Cortex of kidney (tissue), 1 donor: ENCODE results near the gene SPATC1L.

ENCODE experiments used
- DNase-seq: peaks from one replicate; lab custom pipeline; 2025; lab: John Stamatoyannopoulos, UW

Gene SPATC1L

DNA sequence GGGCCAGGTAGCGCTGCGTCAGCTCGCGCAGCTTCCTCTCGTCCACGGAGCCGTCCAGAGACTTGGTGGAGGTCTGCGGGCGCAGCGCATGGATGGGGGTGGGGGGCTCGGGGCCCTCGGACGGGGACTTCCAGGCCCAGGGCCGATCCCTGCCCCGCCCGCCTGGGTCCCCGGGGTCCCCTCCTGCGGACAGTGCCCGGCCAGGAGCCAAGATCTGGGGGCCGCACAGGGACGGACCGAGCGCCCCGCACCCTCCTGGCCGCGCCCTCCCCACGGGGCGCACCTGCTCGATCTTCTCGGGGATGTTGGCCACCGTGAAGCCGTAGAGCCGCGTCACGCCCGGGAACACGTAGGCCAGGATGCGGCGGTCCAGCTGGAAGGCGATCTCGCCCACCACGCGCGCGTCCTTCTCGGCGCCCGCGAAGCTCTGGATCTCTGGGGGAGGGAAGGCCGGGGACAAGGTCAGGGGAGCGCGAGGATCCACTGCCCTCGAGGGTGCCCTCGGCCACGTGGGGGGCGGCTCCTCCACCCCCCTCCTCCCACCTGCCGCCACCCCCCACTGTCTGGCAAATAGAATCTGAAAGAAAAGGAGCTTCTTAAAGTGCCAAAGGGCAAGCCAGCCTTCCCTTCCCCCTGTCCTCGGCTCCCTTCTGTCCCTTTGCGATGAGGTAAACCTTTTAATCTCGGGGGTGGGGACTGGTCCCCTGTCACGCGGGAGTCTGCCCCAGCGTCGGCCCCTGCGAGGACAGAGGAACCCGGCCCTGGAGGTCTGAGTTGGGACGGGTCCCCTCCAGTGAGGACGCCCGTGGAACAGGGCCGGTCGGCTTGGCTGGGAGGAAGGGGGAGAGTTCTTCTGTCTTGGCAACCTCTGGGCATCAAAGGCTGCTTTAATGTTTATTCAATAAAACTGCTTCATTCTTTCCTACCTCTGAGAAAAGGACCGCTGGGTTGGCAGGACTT lies 22.3 kb downstream of the SPATC1L start:
- DNase-seq, result no peak

DNA sequence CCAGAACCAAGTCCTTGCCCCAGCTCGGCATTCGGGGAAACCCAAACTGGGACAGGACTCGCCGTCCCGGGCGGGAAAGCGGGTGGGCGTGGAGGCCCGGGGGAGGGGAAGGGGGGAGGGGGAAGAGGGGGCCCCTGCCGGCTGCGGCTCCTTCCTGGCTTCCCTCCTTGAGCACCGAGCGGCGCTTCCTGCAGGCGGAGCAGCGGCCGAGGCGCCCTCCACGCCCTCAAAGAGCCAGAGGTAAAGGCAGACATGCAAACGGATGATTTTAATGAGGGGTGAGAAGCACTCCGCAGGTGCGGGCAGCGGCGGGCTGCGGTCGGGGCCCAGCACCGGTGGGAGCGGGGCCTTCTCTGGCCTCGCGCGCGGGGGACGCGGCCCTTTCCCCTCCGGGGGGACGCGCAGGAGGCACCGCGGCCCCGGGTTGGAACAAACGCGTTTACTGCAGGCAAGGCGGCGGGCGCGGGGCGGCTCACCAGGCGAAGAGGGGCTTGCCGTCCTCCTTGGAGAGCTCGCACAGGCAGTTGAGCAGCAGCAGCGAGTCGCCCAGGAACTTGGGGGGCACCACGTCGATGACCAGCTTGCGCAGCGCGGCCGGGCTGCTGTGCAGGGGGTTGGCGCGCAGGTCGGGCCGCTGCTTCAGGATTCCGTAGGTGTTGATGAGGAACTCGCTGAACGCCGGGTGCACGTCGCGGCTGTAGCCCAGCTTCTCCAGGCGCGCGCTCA lies 23.2 kb downstream of the SPATC1L start:
- DNase-seq, result no peak

DNA sequence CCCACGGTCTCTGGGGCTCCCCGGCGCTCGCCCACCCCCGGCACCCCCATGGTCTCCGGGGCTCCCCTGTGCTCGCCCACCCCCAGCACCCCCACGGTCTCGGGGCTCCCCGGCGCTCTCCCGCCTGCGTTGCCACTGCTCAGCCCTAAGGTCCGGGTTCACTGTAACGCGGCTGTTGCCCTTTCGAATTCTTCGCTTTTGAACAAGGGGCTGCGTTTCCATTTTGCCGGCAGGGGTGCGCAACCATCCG lies 23.7 kb downstream of the SPATC1L start:
- DNase-seq, result no peak

DNA sequence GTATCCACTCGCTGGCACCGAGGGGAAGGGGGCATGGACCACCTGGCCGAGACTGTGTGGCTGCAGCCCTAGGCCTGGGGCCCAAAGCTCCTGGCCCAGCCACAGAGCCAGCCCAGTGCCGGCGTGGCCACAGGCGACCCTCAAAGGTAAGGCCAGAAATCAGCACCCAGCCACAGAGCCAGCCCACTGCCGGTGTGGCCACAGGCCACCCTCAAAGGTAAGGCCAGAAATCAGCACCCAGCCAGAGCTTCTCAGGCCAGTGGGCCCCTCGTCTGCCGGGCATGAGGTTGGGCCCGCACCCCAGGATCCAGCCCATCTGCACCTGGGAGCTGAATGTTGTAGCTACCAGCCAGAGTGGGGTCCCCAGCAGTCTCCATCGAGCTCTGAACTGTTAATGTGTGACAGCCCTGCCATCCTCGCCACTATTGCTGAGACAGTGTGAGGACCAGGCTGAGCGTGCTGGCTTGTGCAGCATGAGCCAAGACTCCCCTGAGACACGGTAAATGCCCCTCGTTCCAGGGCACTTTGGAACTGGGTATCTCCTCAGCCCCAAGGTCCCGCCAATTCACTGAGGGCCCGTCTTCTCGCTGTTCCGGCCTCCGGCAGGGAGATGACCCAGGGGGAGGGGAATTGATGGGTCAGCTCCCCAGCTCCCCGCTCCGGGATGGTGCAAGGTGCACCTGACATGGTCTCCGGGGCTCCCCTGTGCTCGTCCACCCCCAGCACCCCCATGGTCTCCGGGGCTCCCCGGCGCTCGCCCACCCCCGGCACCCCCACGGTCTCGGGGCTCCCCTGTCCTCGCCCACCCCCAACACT lies 24.2 kb downstream of the SPATC1L start:
- DNase-seq, result no peak

DNA sequence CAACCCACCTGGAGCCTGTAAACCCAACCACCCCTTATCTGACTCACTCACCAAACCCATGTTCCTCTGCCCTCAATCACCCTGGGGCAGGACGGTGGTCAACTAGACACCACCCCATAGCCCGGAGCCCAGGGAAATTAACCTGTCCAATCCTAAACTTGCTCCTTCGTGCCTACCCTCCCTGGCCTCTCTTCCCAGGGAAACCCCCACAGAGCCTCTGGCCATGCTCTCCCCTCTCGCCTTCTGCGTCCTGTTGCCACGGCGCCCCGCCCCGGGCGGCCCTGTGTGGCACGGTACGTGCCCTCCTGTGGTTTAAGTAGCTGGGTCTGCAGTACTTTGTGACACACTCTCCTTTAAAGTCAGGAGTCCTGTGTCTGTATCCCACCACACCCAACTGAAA lies 24.9 kb downstream of the SPATC1L start:
- DNase-seq, result no peak

DNA sequence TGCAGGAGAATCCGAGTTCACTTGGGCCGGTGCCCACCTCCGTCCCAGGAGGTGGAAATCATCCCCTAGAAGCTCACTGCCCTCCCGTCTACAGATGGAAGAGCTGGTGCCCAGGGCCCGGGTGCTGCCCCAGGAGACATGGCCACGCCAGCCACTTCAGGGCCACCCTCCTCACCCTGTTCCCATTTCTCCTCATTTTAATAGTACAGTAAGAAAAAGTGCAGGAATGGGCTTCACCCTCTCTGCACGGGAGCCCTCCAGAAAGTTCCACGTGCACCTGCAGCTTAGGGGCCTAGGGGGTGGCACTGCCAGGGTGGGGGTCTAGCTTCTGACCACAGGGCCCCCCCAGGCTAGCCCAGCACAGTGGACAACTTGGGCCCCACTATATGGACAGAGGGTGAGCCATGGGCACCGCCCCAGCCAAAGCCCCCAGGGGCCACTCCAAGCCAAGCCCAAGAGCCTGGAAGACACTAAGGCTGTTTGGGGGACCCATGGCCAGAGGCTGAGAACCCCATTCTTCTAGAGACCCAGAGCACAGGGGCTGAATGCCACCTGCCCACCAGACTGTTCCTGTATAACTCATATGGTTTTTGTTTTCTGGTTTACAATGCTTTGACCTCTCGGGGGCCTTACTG lies 25.5 kb downstream of the SPATC1L start:
- DNase-seq, result no peak

DNA sequence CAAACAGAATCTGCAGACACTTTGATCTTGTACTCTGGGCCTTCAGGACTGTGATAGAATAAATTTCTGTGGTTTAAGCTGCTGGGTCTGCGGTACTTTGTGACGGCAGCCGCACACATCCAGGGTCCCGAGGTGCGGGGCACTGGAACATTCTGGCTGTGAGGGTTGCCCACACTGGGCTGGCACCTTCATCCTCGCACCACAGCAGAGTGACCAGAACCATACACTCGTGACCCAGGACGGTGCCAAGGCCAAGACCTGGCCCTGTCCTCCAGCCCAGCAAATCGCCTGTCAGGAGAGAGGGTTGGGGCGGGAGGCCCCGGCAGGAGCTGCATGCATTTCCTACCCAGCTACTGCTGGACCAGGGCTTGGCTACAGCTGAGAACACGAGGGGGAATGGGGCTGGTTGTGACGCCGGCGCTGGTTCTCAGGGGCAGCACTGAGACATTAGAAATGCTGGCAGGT lies 26.2 kb downstream of the SPATC1L start:
- no peak for DNase-seq

DNA sequence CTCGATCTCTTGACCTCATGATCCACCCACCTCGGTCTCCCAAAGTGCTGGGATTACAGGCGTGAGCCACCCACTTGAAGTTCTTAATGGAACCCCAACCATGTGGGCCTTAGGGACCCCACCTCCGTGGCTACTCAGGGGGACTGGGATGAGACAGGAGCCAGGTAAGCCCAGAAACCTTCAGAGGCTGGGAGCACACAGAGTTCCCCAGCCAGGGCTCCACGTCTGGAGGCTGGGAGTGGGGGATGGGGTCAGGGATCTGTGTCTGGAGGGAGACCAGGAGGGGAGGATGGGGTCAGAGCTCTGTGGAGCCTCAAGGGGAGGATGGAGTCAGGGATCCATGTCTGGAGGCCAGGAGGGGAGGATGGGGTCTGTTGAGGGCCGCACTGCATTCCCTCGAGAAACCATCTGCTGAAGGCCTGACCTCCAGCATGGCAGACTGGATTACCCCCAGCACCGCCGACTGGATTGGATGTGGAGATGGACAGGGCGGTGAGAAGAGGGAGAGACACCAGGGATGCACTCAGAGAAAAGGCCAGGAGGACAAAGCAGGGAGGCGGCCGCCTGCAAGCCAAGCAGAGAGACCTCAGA lies 26.8 kb downstream of the SPATC1L start:
- DNase-seq, result no peak

DNA sequence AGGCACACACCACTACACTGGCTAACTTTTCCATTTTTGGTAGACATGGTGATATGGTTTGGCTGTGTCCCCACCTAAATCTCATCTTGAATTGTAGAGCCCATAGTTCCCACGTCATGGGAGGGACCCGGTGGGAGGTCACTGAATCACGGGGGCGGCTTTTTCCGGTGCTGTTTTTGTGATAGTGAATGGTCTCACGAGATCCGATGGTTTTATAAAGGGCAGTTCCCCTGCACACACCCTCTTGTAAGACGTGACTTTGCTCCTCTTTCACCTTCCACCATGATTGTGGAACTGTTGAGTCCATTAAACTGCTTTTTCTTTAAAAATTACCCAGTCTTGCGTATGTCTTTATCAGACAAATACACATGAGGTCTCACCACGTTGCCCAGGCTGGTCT lies 27.6 kb downstream of the SPATC1L start:
- no peak for DNase-seq

DNA sequence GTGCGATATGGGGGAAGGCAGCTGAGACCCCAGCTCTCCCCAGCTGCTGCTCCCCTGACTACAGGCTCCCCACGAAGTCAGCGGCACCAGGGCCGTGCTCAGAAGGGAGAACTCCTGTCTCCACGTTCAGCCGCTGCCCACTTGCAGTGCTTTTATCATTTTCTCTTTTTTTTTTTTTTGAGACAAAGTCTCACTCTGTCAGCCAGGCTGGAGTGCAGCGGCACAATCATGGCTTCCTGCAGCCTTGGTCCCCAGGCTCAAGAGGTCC lies 27.9 kb downstream of the SPATC1L start:
- no peak for DNase-seq

DNA sequence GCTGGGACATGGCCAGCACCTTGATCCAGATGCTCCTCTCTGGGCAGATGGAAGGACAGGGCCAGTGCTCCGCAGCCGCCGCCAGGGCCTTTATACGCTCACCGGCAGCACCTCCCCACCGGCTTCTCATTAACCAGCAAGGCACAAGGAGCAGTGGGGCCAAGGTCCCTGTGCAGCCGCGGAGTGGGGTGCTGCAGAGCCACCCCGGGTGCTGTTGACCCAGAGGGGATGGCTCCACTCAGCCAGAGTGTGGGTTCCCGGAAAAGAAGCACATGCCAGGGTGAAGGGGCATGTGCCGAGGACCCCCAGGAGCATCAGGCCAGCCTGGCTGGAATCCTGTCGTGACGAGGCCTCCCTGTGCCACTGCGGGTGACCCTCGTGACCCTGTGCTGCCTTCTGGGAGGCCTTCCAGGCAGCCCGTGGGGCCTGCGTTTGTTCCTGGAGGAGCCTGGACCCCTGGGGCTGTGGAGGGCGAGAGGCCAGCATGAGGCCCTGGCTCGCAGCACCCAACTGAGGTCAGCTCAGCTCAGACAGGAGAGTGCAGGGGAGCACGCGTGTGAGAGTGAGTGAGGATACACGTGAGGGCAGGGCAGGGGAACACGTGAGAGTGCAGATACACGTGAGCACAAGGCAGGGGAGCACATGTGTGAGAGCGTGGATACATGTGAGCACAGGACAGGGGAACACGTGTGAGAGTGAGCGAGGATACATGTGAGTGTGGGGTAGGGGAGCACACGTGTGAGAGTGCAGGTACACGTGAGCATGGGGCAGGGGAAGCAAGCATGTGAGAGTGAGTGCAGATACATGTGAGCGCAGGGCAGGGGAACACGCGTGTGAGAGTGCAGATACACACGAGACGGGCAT lies 28.5 kb downstream of the SPATC1L start, which contains the start of gene FTCD:
Gene FTCD, minus strand, starts transcription at position 66 of the 864 bp plus-strand sequence. Its CDS starts 56 bp downstream, at position 10.
- DNase-seq, result no peak

DNA sequence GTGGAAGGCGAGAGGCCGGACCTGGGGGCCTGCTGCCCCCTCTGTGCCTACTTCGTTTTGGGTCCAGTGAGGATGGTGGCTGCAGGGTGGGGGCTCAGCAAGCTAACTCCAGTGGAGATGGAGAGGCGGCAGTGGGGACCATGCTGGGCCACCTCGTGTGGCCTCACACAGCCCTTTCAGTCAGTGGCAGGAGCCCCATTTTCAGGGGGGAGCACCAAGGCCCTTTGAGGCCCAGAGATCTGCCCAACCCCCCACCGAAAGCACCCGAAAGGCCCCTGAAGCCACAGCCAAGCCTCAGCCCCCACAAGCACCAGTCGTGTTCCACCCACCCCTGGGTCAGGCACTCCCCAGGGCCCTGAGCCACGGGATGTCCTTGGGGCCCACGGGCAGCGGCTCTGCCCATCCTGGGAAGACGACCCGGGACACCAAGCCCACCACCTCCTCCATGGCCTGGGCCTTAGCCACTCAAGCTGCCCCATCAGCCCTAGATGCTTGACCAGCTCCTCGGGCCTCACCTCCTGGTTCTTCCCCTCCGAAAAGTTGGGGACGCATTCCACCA lies 29.2 kb downstream of the SPATC1L start:
- no peak for DNase-seq

DNA sequence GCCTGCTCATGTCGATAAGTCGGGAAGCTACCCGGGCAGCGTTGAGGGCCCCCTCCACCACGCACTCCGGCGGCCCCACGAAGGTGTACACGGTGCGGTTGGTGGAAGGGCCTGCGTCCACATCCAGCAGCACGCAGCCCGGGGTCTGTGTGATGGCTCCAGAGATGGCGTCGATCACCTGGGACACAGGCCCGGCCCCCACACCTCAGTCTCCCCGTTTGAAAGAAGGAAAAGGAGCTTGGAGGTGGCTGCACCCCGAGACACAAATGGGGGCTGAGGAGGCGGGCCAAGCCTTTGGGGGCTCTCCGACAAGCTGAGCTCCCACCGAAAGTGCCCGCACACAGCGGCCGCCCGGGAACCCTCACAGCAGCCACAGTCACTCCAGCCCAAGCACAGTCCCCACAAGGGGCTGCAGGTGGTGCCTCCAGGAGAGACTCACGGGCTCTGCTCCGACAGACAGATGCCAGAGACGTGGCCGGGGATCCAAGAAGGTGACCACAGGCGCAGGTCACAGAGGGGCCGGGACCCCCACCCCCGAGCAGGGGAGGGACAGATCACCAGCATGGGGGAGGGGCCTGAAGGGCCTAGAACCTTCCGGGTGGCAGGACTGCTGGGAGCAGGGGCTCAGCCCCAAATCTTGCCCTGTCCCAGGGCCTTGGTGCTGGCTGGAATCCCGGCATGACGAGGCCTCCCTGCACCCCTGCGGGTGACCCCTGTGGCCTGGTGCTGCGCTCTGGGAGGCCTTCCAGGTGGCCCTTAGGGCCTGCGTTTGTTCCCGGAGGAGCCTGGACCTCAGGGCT lies 29.9 kb downstream of the SPATC1L start:
- no peak for DNase-seq

DNA sequence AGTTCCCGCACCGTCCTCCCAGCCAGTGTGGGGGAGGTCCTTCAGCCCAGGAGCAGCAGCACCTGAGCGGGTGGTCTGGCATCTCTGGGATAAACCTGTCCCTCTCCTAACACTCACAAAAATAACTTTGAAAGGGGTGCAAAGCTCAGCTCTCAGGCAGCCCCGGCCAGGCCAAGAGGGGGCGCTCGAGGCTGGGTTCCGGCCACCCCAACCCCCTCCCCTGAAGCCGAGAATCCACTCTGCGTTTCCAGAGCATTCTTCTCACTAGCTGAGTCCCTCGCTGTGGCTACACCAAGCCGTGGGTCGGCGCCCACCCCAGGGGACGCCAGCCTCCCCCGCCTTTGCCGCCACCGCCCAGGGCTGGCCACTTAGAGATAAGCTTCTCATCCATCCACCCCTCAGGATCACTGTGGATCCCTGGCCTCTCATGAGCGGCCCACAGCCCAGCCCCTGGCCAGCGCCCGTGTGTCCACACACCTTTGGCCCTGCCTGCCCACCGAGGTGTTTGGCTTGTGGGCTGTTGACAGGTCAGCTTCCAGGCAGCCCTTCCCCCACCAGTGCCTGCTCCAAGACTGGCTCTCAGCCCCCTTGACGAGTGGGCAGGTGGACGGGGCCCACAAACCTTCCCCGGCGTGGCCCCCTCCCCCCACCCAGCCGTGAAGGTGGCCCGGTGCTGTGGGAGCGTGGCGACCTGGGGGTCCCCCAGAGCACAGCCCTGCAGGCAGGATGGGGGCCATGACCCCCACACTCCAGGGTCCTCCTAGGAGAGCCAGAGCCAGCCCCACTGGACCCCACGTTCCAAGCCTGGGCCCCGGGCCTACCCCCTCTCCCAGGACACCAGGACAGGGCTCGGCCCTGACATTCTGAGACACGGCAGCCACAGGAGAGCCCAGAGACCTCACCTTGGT lies 30.8 kb downstream of the SPATC1L start:
- DNase-seq, result no peak

DNA sequence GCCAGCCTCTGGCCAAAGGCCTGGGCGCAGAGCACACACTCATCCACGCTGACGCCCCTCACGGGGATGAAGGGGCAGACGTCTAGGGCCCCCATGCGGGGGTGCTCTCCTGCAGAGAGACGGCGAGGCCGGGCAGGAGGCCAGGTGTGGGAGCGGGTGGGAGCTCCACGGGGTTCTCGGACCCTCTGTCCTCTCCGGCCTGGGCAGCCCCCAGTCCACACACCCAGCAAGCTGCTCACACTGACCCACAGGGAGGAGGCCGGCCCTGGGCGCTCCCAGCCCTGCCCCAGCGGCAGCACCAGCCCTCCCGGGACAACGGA lies 31.4 kb downstream of the SPATC1L start:
- DNase-seq, result no peak

DNA sequence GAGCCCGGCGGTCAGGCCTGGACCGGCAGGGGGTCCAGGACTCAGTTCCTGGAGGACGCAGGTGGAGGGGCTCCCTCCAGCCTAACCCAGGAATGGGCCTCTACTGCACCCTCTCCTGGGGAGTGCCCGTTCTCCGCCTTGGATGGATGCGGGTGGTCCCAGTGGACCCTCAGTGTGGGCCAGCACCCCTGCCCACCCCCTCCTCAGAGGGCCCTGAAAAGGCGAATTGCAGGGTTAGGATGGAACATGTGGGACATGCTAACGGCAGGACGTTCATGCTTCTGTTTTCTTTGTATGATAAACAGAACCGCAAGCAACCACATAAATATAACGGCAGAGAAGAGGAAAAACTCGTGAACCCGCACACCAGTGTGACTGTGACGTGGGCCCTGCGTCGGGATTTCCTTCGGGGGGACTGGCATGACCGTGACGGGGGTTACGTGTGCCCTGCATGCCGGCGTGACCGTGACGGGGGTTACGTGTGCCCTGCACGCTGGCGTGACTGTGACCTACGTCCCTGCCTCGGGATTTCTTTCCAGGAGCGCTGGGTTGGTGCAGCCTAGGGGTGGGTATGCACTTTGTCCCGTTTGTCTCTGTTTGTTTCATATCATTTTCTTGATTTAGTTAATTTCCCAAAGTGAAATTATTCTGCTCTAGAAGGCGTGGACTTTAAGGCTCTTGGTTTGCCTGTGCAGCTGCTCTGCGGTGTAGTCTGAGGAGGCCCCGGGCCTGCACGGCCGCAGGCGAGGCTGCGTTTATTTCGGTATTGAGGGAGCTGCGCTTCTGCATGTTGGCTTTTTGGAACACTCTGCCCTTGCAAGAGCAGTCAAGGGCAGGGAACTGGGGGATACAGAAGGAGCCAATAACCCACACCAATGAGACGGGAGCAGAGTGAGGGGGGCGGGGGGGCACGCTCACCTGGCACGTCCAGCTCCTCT lies 32.0 kb downstream of the SPATC1L start:
- DNase-seq, result no peak

DNA sequence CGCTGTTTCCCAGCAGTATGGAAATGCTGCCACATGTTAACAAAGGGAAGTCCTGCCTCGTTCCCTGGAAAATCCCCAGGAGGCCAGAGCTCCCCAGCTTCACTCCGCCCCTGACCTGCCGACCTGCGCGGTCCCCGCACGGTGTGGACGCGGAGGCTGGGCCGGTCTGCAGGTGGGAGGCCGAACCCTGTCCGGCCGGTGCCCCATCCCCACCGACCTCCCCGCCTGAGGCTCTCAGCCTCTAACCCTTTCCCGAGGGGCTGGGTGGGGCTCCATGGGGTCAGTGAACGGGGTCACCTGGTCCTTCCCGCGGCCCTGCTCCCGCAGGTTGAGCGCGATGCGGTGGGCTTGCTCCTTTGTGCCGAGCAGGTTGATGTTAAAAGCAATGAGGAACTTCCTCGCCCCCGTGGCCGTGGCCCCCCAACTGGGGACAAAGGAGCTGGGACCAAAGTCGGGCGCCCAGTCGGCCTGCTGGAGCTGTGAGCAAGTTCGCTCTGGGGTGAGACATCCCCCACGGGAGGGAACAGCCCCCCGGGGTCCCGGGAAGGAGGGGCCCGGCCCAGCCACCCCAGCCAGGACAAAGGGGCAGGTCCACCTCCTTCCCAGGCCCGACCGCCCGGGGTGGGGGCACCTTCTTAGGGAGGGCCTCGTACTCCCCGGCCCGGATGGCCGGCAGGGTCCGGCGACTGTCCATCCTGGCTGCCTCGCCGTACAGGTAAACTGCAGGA lies 32.8 kb downstream of the SPATC1L start:
- no peak for DNase-seq
